Measurements from ENCODE around the gene SAE1. TPM values are rescaled to one million over a fixed set of nuclear protein-coding genes. Genes with fewer than 3 reads are reported as not detected.

SAE1 gene
- total RNA-seq, 2 experiments from 2014 or later, result 162 to 168 TPM

DNA sequence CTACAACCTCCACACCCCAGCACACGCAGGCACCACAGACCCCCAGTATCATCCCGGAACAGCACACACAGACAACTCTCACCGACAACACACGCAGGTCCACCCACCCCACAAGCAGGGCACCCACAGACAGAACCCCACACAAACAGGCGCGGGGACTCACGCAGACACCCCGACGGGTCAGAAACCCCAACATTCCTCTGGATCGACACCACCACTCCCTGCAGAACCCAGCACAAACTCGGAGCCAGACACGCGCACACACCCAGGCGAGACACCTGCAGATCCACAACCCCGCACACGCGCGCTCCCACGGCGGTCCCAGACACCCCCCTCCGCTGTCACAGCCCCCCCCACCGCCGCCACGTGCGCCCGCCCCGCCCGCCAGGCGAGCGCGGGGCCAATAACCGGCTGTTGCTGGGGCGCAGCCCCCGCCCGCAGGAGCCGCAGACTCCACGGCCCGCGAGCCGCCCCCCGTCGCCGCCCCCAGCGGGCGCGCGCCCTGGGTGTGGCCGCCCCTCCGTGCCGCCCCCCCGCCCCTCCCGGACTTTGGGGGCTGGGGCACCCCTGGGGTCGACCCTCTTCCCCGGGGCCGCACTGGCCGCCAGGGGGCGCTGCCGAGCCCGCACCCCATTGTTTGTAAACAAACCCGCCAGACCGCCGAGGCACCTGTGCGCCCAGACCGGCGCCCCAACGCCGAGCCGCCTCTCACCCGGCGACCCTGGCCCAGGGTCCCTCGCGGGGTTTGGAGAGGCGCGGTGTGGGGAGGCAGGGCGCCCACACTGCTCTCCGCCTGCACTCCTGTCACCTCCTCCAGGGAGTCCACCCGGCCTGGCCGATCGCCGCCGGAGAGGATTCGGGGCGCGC, 99.7 kb downstream of the SAE1 start:
- ChIA-PET CTCF (interaction anchor here (1.5 kb wide), 1 partner anchor 14 kb away, joined by 8 read pairs; no protein-coding TSS in a partner anchor), POLR2A (interaction anchor here (0.5 to 1.4 kb wide), 2 partner anchors 73 to 127 kb away, joined by 3 read pairs; no protein-coding TSS in a partner anchor)
- DNase-seq, result peak; percentile 84
- H3K27me3 Mint-ChIP-seq, result peaks cover 1% of the 10 kb centered on the region
- H3K36me3 Mint-ChIP-seq (ENCODE audit: low read depth), result peaks cover 7% of the 10 kb centered on the region
- no peaks in the 10 kb centered on the region for H3K9me3 Mint-ChIP-seq
- peak overlapping the region; percentile 47 for H3K27ac Mint-ChIP-seq
- peaks cover 37% of the 10 kb centered on the region for H3K4me1 Mint-ChIP-seq
- H3K4me3 Mint-ChIP-seq, result peak overlapping the region; percentile 56

DNA sequence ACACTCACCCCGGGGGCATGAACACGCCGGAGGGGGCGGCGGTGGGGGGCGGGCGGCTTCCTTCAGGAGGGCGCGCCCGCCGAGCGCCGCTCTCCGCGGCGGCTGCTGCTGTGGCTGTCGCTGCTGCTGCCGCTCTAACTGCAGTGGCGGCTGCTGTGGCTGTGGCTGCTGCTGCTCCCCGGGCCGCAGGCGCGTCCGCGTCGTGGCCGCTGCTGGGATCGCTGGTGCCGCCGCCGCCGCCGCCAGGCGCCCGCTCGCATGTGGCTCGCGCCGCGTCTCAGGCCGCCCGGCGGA, 100.2 kb downstream of the SAE1 start, which contains the start of gene BBC3:
Gene BBC3, minus strand, starts transcription at position 279 of the 294 bp plus-strand sequence. CDS start 2,768 bp downstream, outside the sequence.
- CTCF ChIA-PET, result no interaction called here
- DNase-seq, result no peak
- Mint-ChIP-seq H3K36me3 (ENCODE audit: low read depth) (peaks cover 2% of the 10 kb centered on the region), H3K27ac (peak within 1 kb of the TSS; percentile 89), H3K27me3 (peaks cover 3% of the 10 kb centered on the region), H3K4me3 (peak within 1 kb of the TSS; percentile 72), H3K9me3 (no peaks in the 10 kb centered on the region), H3K4me1 (peaks cover 32% of the 10 kb centered on the region)
- POLR2A ChIA-PET, result no interaction called here

DNA sequence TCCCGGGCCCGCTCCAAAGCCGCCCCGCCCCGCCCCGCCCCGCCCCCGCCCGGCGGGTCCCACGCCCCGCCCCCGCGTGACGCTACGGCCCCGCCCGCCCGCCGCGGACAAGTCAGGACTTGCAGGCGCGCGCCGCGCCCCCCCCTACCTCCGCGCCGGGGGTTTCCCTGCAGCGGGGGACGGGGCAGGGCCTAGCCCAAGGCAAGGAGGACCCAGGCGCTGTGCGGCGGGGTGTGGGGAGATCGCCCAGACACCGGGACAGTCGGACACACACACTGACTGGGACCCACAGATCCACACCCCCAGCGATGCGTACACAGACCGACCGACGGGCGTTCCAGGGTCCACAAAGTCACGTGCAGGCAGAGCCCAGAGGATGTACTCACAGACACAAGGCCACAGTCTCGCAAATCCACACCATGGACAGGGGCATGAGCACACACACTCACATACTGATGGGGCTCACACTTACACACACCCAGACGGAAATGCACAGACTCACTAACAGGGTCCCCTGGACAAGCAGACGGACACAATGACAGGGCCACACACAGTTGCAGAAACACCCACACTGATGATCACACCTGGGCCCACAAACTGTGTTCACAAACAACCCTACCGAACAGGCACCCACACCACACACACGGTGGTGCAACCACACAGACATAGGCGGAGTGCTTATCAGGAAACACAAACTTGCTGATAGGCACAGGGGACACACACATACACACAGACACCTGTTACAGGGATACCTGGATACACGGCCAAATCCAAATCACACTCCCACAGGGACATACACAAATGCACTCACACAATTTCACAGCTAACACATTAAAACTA, 100.8 kb downstream of the SAE1 start:
- POLR2A ChIA-PET, result no interaction called here

DNA sequence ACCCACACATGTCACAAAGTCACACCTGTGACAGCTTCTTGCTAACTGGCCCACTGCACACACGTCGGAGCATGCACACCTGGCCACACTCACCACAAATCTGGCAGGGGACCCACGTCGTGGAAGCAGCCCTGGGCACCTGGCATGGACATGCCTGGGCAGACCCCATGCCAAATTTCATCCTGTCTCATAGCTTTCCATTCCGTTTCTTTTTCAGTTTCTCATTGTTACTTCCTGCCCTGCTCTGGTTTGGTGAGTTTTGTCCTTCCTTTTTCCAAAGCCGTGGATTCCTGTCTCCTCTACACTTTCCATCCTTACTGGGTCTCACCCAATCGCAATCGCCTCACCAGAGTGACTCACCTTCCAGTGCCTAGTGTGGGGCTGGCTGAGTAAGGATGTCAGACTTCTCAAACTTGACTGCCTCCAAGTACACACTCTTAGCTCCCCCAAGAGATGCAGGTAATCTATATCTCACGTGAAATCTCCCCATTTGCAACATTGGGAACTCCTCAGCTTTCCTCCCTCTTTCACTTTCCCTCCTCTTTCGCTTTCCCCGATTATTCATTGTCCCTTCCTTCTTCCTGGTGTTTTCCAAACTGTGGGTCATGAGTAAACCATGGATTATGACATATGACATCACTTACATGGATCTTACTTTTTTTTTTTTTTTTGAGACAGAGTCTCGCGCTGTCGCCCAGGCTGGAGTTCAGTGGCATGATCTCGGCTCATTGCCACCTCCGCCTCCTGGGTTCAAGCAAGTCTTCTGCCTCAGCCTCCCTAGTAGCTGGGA, 102.0 kb downstream of the SAE1 start:
- Mint-ChIP-seq H3K27ac (peak overlapping the region; percentile 89), H3K27me3 (peaks cover 3% of the 10 kb centered on the region), H3K4me1 (peaks cover 23% of the 10 kb centered on the region), H3K4me3 (peak overlapping the region; percentile 72), H3K9me3 (no peaks in the 10 kb centered on the region), H3K36me3 (ENCODE audit: low read depth) (peaks cover 2% of the 10 kb centered on the region)
- peak; percentile 36 for DNase-seq
- ChIA-PET POLR2A (no interaction called here), CTCF (interaction anchor here (0.7 to 4.4 kb wide), 8 partner anchors 8 to 102 kb away, joined by 3 to 39 read pairs (median 4); partner anchors contain the start of gene SAE1)

More for the DNA sequence above, 100.8 kb downstream of the SAE1 start:
- peaks cover 2% of the 10 kb centered on the region for H3K36me3 Mint-ChIP-seq (ENCODE audit: low read depth)
- DNase-seq, result peak; percentile 92
- H3K9me3 Mint-ChIP-seq, result no peaks in the 10 kb centered on the region
- peaks cover 32% of the 10 kb centered on the region for H3K4me1 Mint-ChIP-seq
- H3K27me3 Mint-ChIP-seq, result peaks cover 3% of the 10 kb centered on the region
- CTCF ChIA-PET, result interaction anchor here (1.0 to 4.4 kb wide), 5 partner anchors 9 to 21 kb away, joined by 3 to 39 read pairs (median 5); no protein-coding TSS in a partner anchor
- peak overlapping the region; percentile 72 for H3K4me3 Mint-ChIP-seq
- peak overlapping the region; percentile 89 for H3K27ac Mint-ChIP-seq

DNA sequence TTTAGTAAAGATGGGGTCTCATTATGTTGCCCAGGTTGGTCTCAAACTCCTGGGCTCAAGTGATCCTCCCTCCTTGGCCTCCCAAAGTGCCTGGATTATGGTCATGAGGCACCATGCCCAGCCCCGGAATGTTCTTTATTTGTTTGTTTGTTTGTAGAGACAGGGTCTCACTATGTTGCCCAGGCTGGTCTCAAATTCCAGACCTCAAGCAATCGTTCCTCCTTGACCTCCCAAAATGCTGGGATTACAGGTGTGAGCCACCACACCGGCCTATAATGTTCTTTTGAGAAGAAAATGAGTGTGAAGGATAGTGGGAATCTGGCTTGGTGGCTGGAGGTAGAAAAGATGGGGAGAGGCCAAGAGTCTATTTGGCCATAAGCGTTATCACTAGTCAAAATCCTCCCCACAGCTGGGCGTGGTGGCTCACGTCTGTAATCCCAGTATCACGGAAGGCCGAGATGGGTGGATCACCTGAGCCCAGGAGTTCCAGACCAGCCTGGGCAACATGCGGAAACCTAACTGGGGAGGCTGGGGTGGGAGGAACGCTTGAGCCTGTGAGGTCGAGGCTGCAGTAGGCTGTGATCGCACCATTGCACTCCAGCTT, 105.5 kb downstream of the SAE1 start:
- DNase-seq, result no peak
- Mint-ChIP-seq H3K4me1 (peaks cover 26% of the 10 kb centered on the region), H3K27me3 (peaks cover 8% of the 10 kb centered on the region), H3K36me3 (ENCODE audit: low read depth) (peaks cover 2% of the 10 kb centered on the region), H3K4me3 (no peak overlapping the region), H3K9me3 (no peaks in the 10 kb centered on the region), H3K27ac (no peak overlapping the region)
- CTCF ChIA-PET, result interaction anchor here (1.2 kb wide), 1 partner anchor 10 kb away, joined by 3 read pairs; no protein-coding TSS in a partner anchor
- POLR2A ChIA-PET, result no interaction called here

DNA sequence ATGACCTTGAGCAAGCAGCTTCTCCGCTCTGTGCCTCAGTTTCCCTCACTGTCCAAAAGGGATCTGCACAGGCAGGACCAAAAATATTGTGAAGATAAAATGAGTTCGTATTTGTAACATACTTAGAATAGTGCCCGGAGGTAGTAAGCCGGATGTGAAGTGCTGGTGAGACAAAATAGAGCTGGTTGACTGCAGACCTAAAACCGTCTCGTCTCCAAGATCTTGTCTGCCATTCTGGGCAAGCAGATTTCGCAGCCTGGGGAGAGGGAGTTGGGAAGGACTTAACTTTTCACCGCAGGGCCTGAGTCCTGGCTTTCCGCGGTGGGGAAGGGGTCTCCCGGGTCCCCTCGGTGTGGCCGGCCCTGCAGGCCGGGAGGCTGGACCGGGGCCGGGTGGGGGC, 108.5 kb downstream of the SAE1 start:
- peak; percentile 31 for DNase-seq
- H3K9me3 Mint-ChIP-seq, result no peaks in the 10 kb centered on the region
- peaks cover 16% of the 10 kb centered on the region for H3K4me1 Mint-ChIP-seq
- no peaks in the 10 kb centered on the region for H3K36me3 Mint-ChIP-seq (ENCODE audit: low read depth)
- H3K27me3 Mint-ChIP-seq, result peaks cover 8% of the 10 kb centered on the region
- H3K27ac Mint-ChIP-seq, result peak overlapping the region; percentile 55
- POLR2A ChIA-PET, result no interaction called here
- CTCF ChIA-PET, result interaction anchor here (0.7 to 1.2 kb wide), 3 partner anchors 11 to 28 kb away, joined by 3 to 4 read pairs (median 4); no protein-coding TSS in a partner anchor
- H3K4me3 Mint-ChIP-seq, result peak overlapping the region; percentile 32

DNA sequence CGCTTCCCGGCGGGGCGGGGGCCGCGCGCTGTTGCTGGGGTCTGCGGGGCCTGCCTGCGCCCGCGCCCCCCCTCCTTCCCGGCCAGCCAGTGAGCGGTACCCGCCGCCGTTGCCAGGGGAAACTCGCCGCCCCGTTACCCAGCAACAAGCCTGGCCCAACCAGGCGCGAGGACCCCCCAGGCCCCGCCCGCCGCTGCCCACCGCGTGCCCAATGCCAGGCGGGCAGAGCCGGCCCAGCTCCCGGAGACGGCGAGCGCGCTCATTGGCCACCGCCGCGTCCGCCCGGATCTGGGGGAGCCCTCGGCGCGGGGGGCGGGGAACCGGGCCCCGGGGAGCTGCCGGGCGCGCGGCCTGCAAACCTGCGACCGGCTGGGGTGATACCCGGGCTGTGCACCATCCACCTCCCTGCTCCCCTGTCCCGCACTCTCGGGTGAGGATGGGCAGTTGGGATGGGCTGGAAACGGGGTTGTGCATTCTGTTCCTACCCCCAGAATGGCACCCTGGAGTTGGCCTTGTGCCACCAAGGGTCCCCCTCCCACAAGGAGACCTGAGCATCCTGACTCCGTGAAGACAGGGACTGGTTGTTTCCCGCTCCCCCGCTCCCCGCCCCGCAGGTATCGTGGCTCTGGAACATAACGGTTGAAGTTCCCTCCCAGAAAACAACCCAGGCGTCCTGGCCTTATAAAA, 109.1 kb downstream of the SAE1 start:
- Mint-ChIP-seq H3K4me1 (peaks cover 22% of the 10 kb centered on the region), H3K9me3 (no peaks in the 10 kb centered on the region), H3K36me3 (ENCODE audit: low read depth) (no peaks in the 10 kb centered on the region), H3K27ac (peak overlapping the region; percentile 47), H3K27me3 (peaks cover 8% of the 10 kb centered on the region), H3K4me3 (peak overlapping the region; percentile 14)
- ChIA-PET CTCF (interaction anchor here (1.1 to 1.2 kb wide), 2 partner anchors 18 to 29 kb away, joined by 4 read pairs; no protein-coding TSS in a partner anchor), POLR2A (no interaction called here)
- DNase-seq, result peak; percentile 56

DNA sequence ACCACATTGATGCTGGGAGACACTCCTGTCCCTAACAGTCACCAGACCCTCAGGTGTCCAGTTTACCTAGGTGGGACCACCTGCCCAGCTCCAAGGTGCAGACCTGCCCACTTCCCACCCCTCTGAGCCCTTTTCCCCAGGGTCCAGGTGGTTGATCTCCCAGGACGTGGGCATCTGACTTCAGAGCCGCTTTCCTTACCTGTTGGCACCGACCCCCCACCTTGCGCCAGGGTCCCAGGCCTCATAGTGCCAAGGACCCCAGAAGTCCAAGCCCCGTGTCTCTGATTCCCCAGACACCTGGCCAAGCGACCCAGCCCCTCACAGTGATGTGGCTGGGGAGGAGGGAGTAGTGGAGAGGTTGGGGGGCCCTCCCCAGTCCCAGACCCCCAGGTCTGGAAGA, 109.9 kb downstream of the SAE1 start:
- Mint-ChIP-seq H3K27ac (no peak overlapping the region), H3K4me1 (peaks cover 28% of the 10 kb centered on the region), H3K27me3 (peaks cover 5% of the 10 kb centered on the region), H3K36me3 (ENCODE audit: low read depth) (no peaks in the 10 kb centered on the region), H3K4me3 (no peak overlapping the region), H3K9me3 (no peaks in the 10 kb centered on the region)
- DNase-seq, result no peak
- POLR2A ChIA-PET, result no interaction called here
- CTCF ChIA-PET, result interaction anchor here (0.7 kb wide), 1 partner anchor 26 kb away, joined by 3 read pairs; no protein-coding TSS in a partner anchor

DNA sequence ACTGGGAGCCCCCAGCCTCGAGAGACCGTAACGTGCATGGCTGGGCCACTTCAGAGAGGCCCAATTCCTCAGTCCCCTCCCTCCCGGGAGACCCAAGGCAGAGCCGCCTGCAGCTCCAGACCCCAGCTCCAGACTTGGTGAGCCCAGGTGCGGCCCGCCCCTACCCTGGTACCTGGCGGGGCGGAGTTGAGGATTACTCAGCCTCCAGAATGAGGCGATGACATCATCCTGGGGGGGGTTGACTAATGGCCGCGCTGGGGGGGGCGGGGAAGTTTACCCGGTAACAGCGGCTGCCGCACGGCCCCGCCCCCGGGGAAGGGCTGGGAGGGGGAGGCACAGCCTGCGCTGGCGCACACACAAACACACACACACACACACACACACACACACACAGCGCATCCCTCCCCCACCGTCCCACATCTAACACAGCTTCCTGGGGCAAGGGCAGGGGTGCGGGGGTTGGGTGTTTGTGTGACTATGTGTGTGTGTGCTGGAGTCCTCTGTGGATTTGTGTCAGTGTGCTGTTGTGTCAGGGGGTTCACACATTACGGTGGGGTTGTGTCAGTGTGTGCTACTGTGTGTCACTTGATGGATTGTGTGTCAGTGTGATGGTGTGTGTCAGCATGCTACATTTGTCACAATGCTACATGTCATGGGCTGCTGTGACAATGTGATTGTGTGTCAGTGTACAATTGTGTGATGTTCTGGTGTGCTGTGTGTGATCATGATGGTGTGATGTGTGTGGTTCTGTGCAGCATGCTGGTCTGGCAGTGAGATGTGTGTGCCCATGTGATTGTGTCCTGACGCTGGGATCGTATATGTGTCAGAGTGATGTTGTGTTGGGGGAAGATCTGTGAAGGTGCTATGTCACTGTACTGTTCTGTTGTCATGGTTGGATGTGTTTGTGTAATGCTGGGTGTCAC, 110.6 kb downstream of the SAE1 start:
- ChIA-PET CTCF (interaction anchor here (0.6 to 0.7 kb wide), 2 partner anchors 27 to 1537 kb away, joined by 3 to 6 read pairs; no protein-coding TSS in a partner anchor), POLR2A (no interaction called here)
- no peak overlapping the region for H3K27ac Mint-ChIP-seq
- peak; percentile 89 for DNase-seq
- H3K9me3 Mint-ChIP-seq, result no peaks in the 10 kb centered on the region
- no peak overlapping the region for H3K4me3 Mint-ChIP-seq
- H3K4me1 Mint-ChIP-seq, result peaks cover 28% of the 10 kb centered on the region
- H3K36me3 Mint-ChIP-seq (ENCODE audit: low read depth), result no peaks in the 10 kb centered on the region
- H3K27me3 Mint-ChIP-seq, result peaks cover 5% of the 10 kb centered on the region

DNA sequence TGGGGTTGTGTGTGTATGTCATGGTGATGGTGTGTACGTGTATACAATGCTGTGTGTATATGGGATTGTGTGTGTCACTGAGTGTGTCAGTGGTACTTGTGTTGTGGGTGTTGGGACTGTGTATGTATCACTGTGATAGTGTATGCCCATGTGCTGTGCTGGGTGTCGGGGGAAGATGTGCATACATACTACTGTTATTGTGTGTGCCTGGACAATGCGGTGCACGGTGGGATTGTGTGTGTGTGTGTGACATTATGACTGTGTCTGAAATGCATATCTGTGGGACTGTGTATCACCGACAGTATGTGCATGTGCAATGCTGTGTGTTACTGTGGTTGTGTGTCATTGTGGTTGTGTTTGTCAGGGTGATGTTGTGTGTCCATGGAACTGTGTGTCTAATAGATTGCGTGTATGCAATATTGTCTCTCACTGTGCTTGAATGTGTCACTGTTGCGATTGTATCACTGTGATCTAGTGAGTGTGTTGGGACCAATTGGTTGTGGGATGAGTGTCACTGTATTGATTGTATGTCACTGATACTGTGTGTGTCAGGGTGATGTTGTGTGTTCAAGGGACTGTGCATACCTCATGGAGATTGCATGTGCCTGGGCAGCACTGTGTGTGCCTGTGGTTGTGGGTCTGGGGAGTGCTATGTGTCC, 111.4 kb downstream of the SAE1 start:
- ChIA-PET POLR2A (no interaction called here), CTCF (interaction anchor here (6.5 kb wide), 1 partner anchor 30 kb away, joined by 210 read pairs; no protein-coding TSS in a partner anchor)
- Mint-ChIP-seq H3K36me3 (ENCODE audit: low read depth) (no peaks in the 10 kb centered on the region), H3K4me3 (no peak overlapping the region), H3K9me3 (no peaks in the 10 kb centered on the region), H3K27me3 (peaks cover 5% of the 10 kb centered on the region), H3K27ac (no peak overlapping the region), H3K4me1 (peaks cover 28% of the 10 kb centered on the region)
- DNase-seq, result no peak
